ENCODE measurements around the gene SMARCD2.

DNA sequence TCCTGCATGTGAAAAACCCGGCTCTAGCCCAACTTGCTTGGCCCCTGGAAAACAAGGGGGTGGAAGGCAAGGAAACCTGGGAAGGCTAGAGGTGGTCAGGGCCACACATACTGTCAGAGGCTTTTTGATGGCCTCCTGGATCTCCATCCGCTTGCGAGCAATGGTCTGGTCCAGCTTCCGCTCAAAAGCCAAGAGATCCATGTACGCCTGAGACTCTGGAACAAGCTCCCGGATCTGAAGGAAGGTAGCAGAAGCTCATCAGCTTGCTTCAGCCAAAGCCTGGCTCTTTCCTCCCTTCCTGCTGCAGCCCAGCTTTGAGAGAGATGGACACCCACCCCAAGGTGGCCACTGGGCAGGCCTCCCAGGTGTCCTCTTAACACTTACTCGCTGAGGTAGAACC is 5.7 kb downstream of the SMARCD2 start:
- TF ChIP-seq, protein P1, sequence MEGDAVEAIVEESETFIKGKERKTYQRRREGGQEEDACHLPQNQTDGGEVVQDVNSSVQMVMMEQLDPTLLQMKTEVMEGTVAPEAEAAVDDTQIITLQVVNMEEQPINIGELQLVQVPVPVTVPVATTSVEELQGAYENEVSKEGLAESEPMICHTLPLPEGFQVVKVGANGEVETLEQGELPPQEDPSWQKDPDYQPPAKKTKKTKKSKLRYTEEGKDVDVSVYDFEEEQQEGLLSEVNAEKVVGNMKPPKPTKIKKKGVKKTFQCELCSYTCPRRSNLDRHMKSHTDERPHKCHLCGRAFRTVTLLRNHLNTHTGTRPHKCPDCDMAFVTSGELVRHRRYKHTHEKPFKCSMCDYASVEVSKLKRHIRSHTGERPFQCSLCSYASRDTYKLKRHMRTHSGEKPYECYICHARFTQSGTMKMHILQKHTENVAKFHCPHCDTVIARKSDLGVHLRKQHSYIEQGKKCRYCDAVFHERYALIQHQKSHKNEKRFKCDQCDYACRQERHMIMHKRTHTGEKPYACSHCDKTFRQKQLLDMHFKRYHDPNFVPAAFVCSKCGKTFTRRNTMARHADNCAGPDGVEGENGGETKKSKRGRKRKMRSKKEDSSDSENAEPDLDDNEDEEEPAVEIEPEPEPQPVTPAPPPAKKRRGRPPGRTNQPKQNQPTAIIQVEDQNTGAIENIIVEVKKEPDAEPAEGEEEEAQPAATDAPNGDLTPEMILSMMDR (IDR thresholded peaks at IDR 0.05): no peak
- no peak for TF ChIP-seq POLR2A (IDR thresholded peaks at IDR 0.05)
